Testis (tissue), 2 donors: ENCODE measurements around the gene TMEM80.

Experiments used
- POLR2A ChIP-seq: fragments of 450-650 bp; IDR thresholded peaks from one replicate; pipeline ENCODE4 v1.6.1; 2017; ENCODE audit warnings: antibody characterized with exemption, mild to moderate bottlenecking, moderate library complexity
- TF ChIP-seq, protein P1 (sequence below), 3 experiments: fragments of 450-650 bp in 2 of 3; fragments of 200-600 bp in 1 of 3; sonication (generic) in 1 of 3; IDR thresholded peaks; one replicate each; pipeline ENCODE4 v1.5.1; 2016 to 2019; ENCODE audit warnings: antibody characterized with exemption in 3 of 3, mild to moderate bottlenecking in 2 of 3, moderate library complexity in 1 of 3

- TF ChIP-seq, protein P1, sequence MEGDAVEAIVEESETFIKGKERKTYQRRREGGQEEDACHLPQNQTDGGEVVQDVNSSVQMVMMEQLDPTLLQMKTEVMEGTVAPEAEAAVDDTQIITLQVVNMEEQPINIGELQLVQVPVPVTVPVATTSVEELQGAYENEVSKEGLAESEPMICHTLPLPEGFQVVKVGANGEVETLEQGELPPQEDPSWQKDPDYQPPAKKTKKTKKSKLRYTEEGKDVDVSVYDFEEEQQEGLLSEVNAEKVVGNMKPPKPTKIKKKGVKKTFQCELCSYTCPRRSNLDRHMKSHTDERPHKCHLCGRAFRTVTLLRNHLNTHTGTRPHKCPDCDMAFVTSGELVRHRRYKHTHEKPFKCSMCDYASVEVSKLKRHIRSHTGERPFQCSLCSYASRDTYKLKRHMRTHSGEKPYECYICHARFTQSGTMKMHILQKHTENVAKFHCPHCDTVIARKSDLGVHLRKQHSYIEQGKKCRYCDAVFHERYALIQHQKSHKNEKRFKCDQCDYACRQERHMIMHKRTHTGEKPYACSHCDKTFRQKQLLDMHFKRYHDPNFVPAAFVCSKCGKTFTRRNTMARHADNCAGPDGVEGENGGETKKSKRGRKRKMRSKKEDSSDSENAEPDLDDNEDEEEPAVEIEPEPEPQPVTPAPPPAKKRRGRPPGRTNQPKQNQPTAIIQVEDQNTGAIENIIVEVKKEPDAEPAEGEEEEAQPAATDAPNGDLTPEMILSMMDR (IDR thresholded peaks at IDR 0.05), result no peak
- no peak for TF ChIP-seq POLR2A
Observed at GRCh38 chr11:656426-656825, 39.2 kb upstream of the TMEM80 start.
